ENCODE data around the gene PSMD9. TPM values are rescaled to one million over a fixed set of nuclear protein-coding genes. Genes with fewer than 3 reads are reported as not detected.

The PSMD9 gene
- total and polyA plus RNA-seq, 10 of the 15 experiments (the other 5 are each of a cell fraction or from before 2014, with no cell fraction given), result 14.6 to 152 (median 58.1) TPM

DNA sequence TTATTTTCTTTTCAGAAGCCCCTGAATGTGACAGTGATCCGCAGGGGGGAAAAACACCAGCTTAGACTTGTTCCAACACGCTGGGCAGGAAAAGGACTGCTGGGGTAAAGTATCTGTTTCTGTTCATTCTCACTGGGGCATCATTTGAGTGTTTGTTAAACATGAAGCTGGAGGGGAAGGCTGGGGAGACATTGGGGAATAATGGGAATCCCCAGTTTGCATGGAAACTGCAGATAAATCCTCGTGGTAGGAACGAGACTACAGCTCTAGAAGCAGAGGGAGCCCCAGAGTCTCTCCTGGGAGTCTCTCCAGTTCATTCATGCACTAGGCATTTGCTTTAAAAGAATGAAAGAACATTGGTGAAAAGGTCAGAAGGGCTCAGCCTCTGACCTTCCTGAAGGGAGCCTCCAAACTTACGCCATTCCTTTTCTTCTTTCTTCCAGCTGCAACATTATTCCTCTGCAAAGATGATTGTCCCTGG is 27.3 kb downstream of the PSMD9 start (continued):
- TF ChIP-seq, protein P1, sequence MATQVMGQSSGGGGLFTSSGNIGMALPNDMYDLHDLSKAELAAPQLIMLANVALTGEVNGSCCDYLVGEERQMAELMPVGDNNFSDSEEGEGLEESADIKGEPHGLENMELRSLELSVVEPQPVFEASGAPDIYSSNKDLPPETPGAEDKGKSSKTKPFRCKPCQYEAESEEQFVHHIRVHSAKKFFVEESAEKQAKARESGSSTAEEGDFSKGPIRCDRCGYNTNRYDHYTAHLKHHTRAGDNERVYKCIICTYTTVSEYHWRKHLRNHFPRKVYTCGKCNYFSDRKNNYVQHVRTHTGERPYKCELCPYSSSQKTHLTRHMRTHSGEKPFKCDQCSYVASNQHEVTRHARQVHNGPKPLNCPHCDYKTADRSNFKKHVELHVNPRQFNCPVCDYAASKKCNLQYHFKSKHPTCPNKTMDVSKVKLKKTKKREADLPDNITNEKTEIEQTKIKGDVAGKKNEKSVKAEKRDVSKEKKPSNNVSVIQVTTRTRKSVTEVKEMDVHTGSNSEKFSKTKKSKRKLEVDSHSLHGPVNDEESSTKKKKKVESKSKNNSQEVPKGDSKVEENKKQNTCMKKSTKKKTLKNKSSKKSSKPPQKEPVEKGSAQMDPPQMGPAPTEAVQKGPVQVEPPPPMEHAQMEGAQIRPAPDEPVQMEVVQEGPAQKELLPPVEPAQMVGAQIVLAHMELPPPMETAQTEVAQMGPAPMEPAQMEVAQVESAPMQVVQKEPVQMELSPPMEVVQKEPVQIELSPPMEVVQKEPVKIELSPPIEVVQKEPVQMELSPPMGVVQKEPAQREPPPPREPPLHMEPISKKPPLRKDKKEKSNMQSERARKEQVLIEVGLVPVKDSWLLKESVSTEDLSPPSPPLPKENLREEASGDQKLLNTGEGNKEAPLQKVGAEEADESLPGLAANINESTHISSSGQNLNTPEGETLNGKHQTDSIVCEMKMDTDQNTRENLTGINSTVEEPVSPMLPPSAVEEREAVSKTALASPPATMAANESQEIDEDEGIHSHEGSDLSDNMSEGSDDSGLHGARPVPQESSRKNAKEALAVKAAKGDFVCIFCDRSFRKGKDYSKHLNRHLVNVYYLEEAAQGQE (IDR thresholded peaks at IDR 0.05; ENCODE audit: low read depth, low read length), result no peak
- TF ChIP-seq RELA (IDR thresholded peaks at IDR 0.05; ENCODE audit: borderline replicate concordance, partially characterized antibody) (no peak), NRF1 (conservative IDR thresholded peaks at IDR 0.05; ENCODE audit: low read depth, low read length) (no peak), HDGF (IDR thresholded peaks at IDR 0.05) (no peak), TARDBP (IDR thresholded peaks at IDR 0.05; ENCODE audit: borderline replicate concordance) (no peak), EZH2 (IDR thresholded peaks at IDR 0.05; ENCODE audit: borderline replicate concordance, control insufficient read depth, low read depth, low read length) (no peak)

GRCh38 chr12:121916719-121917118 is 28.1 kb downstream of the PSMD9 start:
- Histone ChIP-seq H3K27ac (ENCODE audit: control insufficient read depth, insufficient read depth) (no peak overlapping the region), H3K79me2 (ENCODE audit: control insufficient read depth, insufficient read depth, low read length) (no peaks in the 10 kb centered on the region), H2AFZ (ENCODE audit: control insufficient read depth, low read depth, low read length) (no peak overlapping the region), H3K4me3 (no peak overlapping the region), H3K9me3 (replicated peaks; ENCODE audit: control insufficient read depth, insufficient read depth, low read length) (no peaks in the 10 kb centered on the region), H3K4me1 (ENCODE audit: control insufficient read depth, insufficient read depth, low read length) (peaks cover 8% of the 10 kb centered on the region), H4K20me1 (ENCODE audit: control insufficient read depth, insufficient read depth) (no peaks in the 10 kb centered on the region), H3K36me3 (ENCODE audit: control insufficient read depth in 2 of 2, insufficient read depth in 2 of 2, low read length in 1 of 2) (peaks cover 0 to 13% of the 10 kb centered on the region in 2 experiments; a peak in 2 of 4 replicates), H3K27me3 (replicated peaks in 1 of 2; ENCODE audit: control insufficient read depth in 2 of 2, insufficient read depth in 2 of 2, low read length in 1 of 2) (no peaks in the 10 kb centered on the region), H3K4me2 (ENCODE audit: control insufficient read depth, insufficient read depth) (no peak overlapping the region), H3K9ac (ENCODE audit: control insufficient read depth, insufficient read depth, low read length) (no peak overlapping the region)
- in situ Hi-C loops (cut with MboI) (no loop called here), intact Hi-C loops (cut with micrococcal nuclease; ENCODE audit: unreplicated experiment) (loop anchor here (5.0 kb wide), 1 partner anchor 206 kb away; no protein-coding TSS in a partner anchor)
- ChIA-PET RAD21 (ENCODE audit: unreplicated experiment) (interaction anchor here (0.8 to 2.1 kb wide), 3 partner anchors 75 to 165 kb away, joined by 3 to 7 read pairs (median 4); no protein-coding TSS in a partner anchor), POLR2A (no interaction called here), SMC1A (ENCODE audit: uncharacterized antibody, unreplicated experiment) (interaction anchor here (0.9 to 3.7 kb wide), 3 partner anchors 54 to 111 kb away, joined by 3 to 21 read pairs (median 6); no protein-coding TSS in a partner anchor), CTCF (interaction anchor here (0.6 to 2.1 kb wide), 13 partner anchors 9 to 206 kb away, joined by 3 to 10 read pairs (median 3); partner anchors contain the start of gene RHOF)
- TF ChIP-seq BHLHE40 (IDR thresholded peaks at IDR 0.05; ENCODE audit: borderline replicate concordance in 1 of 2, low read depth in 2 of 2, low read length in 1 of 2), result no peak
- TF ChIP-seq E4F1 (IDR thresholded peaks at IDR 0.05; ENCODE audit: borderline replicate concordance, partially characterized antibody), result no peak
- peak; percentile 57 for TF ChIP-seq RAD21 (IDR thresholded peaks at IDR 0.05; ENCODE audit: insufficient read depth, low read depth, low read length)
- TF ChIP-seq, protein P2, sequence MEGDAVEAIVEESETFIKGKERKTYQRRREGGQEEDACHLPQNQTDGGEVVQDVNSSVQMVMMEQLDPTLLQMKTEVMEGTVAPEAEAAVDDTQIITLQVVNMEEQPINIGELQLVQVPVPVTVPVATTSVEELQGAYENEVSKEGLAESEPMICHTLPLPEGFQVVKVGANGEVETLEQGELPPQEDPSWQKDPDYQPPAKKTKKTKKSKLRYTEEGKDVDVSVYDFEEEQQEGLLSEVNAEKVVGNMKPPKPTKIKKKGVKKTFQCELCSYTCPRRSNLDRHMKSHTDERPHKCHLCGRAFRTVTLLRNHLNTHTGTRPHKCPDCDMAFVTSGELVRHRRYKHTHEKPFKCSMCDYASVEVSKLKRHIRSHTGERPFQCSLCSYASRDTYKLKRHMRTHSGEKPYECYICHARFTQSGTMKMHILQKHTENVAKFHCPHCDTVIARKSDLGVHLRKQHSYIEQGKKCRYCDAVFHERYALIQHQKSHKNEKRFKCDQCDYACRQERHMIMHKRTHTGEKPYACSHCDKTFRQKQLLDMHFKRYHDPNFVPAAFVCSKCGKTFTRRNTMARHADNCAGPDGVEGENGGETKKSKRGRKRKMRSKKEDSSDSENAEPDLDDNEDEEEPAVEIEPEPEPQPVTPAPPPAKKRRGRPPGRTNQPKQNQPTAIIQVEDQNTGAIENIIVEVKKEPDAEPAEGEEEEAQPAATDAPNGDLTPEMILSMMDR (IDR thresholded peaks at IDR 0.05 in 2 of 3, conservative IDR thresholded peaks at IDR 0.05 in 1 of 3; ENCODE audit: control insufficient read depth in 2 of 3, extremely low read depth in 1 of 3, insufficient read depth in 1 of 3, low read depth in 3 of 3, low read length in 3 of 3), result peak; percentile 18 to 37 (median 29); a peak in 4 of 6 replicates
- TF ChIP-seq, protein P3, sequence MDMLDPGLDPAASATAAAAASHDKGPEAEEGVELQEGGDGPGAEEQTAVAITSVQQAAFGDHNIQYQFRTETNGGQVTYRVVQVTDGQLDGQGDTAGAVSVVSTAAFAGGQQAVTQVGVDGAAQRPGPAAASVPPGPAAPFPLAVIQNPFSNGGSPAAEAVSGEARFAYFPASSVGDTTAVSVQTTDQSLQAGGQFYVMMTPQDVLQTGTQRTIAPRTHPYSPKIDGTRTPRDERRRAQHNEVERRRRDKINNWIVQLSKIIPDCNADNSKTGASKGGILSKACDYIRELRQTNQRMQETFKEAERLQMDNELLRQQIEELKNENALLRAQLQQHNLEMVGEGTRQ (IDR thresholded peaks at IDR 0.05; ENCODE audit: borderline replicate concordance, low read depth, low read length), result no peak
- no TSS peak for BruUV-seq (replicated peaks)
- DNase-seq (ENCODE audit: low read depth, low spot score) (no peak), ATAC-seq (no peak), FAIRE-seq (no peak)
- 59% methylated on average over 7 of the region's 7 CpGs for WGBS (ENCODE audit: insufficient coverage, insufficient replicate concordance, low lambda C conversion rate, missing lambda C conversion rate)

Data from GM12878 (cell line).